ENCODE data around the gene RNF115. TPM values are rescaled to one million over a fixed set of nuclear protein-coding genes. Genes with fewer than 3 reads are reported as not detected.

The RNF115 gene
- total and polyA plus RNA-seq, 2 of the 8 experiments (the other 6 are each of a cell fraction or from before 2014, with no cell fraction given): 4.7 to 10.8 TPM

DNA sequence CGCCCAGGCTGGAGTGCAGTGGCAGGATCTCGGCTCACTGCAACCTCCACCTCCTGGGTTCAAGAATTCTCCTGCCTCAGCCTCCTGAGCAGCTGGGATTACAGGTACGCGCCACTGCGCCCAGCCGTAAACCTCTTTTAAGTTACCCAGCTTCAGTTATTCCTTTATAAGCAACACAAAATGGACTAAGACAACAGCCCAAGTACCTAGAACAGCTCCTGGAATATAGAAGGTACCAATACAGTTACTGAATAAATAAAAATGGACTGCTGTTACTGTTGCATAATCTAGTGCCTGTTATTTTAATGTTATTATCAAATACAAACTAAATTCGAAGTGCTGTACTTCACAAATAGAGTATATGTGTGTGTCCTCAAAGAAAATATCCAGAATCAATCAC is 17.1 kb downstream of the RNF115 start:
- H3K23me2 ChIP-seq (ENCODE audit: low read depth, low read length): no peaks in the 10 kb centered on the region
- ChIA-PET CTCF (ENCODE audit: partially characterized antibody) (interaction anchor here (0.6 kb wide), 1 partner anchor 83 kb away, joined by 3 read pairs; no protein-coding TSS in a partner anchor), POLR2A (ENCODE audit: partially characterized antibody) (interaction anchor here (1.7 kb wide), 1 partner anchor 17 kb away, joined by 6 read pairs; the partner anchor contains the start of genes POLR3C and RNF115)
- no peaks in the 10 kb centered on the region for H3K9me3 ChIP-seq (ENCODE audit: insufficient read depth in 2 of 2, low read depth in 1 of 2, low read length in 1 of 2)
- no peaks in the 10 kb centered on the region for H3K36me3 ChIP-seq (ENCODE audit: control insufficient read depth in 2 of 4, insufficient read depth in 4 of 4, low read length in 3 of 4)
- peaks cover 0 to 5% (median 1%) of the 10 kb centered on the region in 4 experiments; a peak in 4 of 7 replicates for H3K4me1 ChIP-seq (replicated peaks in 1 of 4; ENCODE audit: control insufficient read depth in 3 of 4, insufficient read depth in 4 of 4, low read length in 3 of 4)
- peaks cover 0 to 26% of the 10 kb centered on the region in 2 experiments; a peak in 2 of 4 replicates for H3K79me2 ChIP-seq (ENCODE audit: control insufficient read depth in 1 of 2, insufficient read depth in 2 of 2, low read length in 2 of 2)
- no peak overlapping the region for H4K5ac ChIP-seq (ENCODE audit: insufficient read length, low read depth, low read length)
- H2BK120ac ChIP-seq (replicated peaks; ENCODE audit: low read depth, low read length): no peak overlapping the region
- no peaks in the 10 kb centered on the region for H3K27me3 ChIP-seq (replicated peaks in 1 of 4; ENCODE audit: control insufficient read depth in 3 of 4, extremely low read depth in 1 of 4, insufficient read depth in 3 of 4, low read length in 3 of 4)
- H3K79me1 ChIP-seq (ENCODE audit: low read depth, low read length): no peaks in the 10 kb centered on the region
- no peak overlapping the region for H3K27ac ChIP-seq (ENCODE audit: low read depth, low read length)
- H3K4ac ChIP-seq (replicated peaks; ENCODE audit: insufficient read length, low read depth, low read length): no peak overlapping the region
- no peak overlapping the region for H2BK12ac ChIP-seq (ENCODE audit: low read depth, low read length)
- H4K91ac ChIP-seq (replicated peaks; ENCODE audit: insufficient read length, low read length): no peak overlapping the region
- H3K4me2 ChIP-seq (ENCODE audit: insufficient read depth in 1 of 2, low read depth in 2 of 2, low read length in 2 of 2): no peak overlapping the region
- H4K8ac ChIP-seq (ENCODE audit: extremely low read depth, insufficient read depth, low read length): no peak overlapping the region
- H4K20me1 ChIP-seq (replicated peaks in 1 of 2; ENCODE audit: control insufficient read depth in 1 of 2, insufficient read depth in 2 of 2, low read length in 2 of 2): peaks cover 0 to 2% of the 10 kb centered on the region in 2 experiments
- H3K18ac ChIP-seq (ENCODE audit: extremely low read depth, low read length): no peak overlapping the region
- H3K14ac ChIP-seq (ENCODE audit: insufficient read length): no peak overlapping the region
- no peak for TF ChIP-seq CTCF (IDR thresholded peaks at IDR 0.05; ENCODE audit: control extremely low read depth in 1 of 3, insufficient read depth in 1 of 3, low read depth in 1 of 3, low read length in 3 of 3)
- TF ChIP-seq, protein P1, sequence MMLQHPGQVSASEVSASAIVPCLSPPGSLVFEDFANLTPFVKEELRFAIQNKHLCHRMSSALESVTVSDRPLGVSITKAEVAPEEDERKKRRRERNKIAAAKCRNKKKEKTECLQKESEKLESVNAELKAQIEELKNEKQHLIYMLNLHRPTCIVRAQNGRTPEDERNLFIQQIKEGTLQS (IDR thresholded peaks at IDR 0.05; ENCODE audit: insufficient read depth, low read depth, low read length): no peak
- no peak for TF ChIP-seq MAFK (IDR thresholded peaks at IDR 0.05; ENCODE audit: low read depth, low read length)
- no peak for DNase-seq (ENCODE audit: low read depth in 1 of 2, low spot score in 2 of 2)
- H3K56ac ChIP-seq (replicated peaks; ENCODE audit: insufficient read length, low read depth, low read length): no peak overlapping the region
- no peak overlapping the region for H3K4me3 ChIP-seq (ENCODE audit: extremely low read depth in 1 of 4, insufficient read depth in 2 of 4, low read depth in 3 of 4, low read length in 4 of 4)
- no peak overlapping the region for H2BK5ac ChIP-seq (ENCODE audit: low read depth, low read length)
- WGBS, 2 experiments (ENCODE audit: extremely low coverage in 1 of 2, insufficient coverage in 1 of 2, insufficient read length in 1 of 2, insufficient replicate concordance in 2 of 2, low coverage in 1 of 2, low lambda C conversion rate in 2 of 2, missing lambda C conversion rate in 1 of 2): 96% methylated on average over 7 of the region's 7 CpGs; no CpG with 5 or more reads in 1 of the 2 experiments
- H3K23ac ChIP-seq (ENCODE audit: insufficient read length): no peak overlapping the region
- H2AFZ ChIP-seq (ENCODE audit: low read length): no peak overlapping the region
- H2BK20ac ChIP-seq (ENCODE audit: low read length): no peak overlapping the region
- H2BK15ac ChIP-seq (ENCODE audit: low read length): no peak overlapping the region
- no peak for FAIRE-seq
- no peak overlapping the region for H2AK5ac ChIP-seq (ENCODE audit: low read depth, low read length)
- H3K9ac ChIP-seq (replicated peaks in 1 of 4; ENCODE audit: extremely low read depth in 1 of 4, low read depth in 3 of 4, low read length in 3 of 4): no peak overlapping the region

Measured in H1 (cell line).